SK-N-SH (cell line): ENCODE measurements around the gene PNKD.

Experiments used
- CTCF ChIP-seq: fragments of 200-600 bp; sonication (generic); IDR thresholded peaks from 2 replicates; pipeline ENCODE4 v1.6.1; 2017; ENCODE audit warnings: antibody characterized with exemption, mild to moderate bottlenecking, moderate library complexity
- EZH2phosphoT487 ChIP-seq: fragments of 200-600 bp; sonication (generic); IDR thresholded peaks from 2 replicates; pipeline ENCODE4 v1.6.1; 2017; ENCODE audit warnings: low read depth, mixed run types, mild to moderate bottlenecking, antibody characterized with exemption, moderate library complexity, borderline replicate concordance
- GABPA ChIP-seq: IDR thresholded peaks from 2 replicates; pipeline ENCODE4 v1.4.0; 2012; ENCODE audit warnings: low read depth, mild to moderate bottlenecking
- JUND ChIP-seq: IDR thresholded peaks from 2 replicates; pipeline ENCODE4 v1.4.0; 2012
- NRF1 ChIP-seq: IDR thresholded peaks from 2 replicates; pipeline ENCODE4 v1.6.1; 2012; ENCODE audit warnings: low read depth, mild to moderate bottlenecking, low read length
- RCOR1 ChIP-seq: fragments of 150-350 bp; IDR thresholded peaks from 2 replicates; pipeline ENCODE4 v1.6.1; 2017; ENCODE audit warnings: antibody characterized with exemption, low read length
- TCF12 ChIP-seq: IDR thresholded peaks from 2 replicates; pipeline ENCODE4 v1.4.0; 2012
- TF ChIP-seq, protein P1 (sequence below): IDR thresholded peaks from 2 replicates; pipeline ENCODE4; 2012

DNA sequence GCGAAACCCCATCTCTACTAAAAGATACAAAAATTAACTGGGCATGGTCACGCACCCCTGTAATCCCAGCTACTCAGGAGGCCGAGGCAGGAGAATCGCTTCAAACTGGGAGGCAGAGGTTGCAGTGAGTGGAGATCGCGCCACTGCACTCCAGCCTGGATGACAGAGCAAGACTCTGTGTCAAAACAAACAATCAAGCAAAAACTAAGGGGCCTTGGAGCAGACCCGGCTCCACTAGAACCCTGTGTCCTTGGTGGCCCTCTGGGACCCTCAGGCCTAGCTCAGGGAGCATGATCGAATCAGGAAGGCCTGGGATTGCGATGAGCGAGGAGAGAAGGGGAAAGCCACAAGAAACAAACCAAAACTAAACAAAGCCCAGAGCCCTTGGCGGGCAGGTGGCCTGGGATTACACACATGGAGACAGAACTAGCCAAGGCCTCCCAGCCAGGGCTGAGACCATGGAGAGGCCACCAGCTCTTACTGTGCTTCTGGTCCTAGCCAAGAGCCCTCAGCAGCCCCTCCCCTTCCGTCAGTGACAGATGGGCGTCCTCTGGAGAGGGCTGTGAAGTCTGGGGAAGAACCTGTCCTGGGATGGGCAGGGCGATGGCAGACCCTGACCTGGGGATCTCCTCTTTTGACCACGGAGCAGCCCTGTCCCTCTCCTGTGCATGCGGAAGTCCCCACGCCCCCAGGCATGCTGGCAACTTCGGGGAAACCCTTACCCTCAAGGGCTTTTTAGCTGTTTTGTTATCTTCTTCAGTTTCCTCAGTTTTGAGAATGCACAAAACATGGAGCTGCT is 58.9 kb downstream of the PNKD start:
- TF ChIP-seq CTCF (no peak), JUND (no peak), RCOR1 (no peak), GABPA (no peak), TCF12 (no peak), EZH2phosphoT487 (no peak), NRF1 (no peak)
- TF ChIP-seq, protein P1, sequence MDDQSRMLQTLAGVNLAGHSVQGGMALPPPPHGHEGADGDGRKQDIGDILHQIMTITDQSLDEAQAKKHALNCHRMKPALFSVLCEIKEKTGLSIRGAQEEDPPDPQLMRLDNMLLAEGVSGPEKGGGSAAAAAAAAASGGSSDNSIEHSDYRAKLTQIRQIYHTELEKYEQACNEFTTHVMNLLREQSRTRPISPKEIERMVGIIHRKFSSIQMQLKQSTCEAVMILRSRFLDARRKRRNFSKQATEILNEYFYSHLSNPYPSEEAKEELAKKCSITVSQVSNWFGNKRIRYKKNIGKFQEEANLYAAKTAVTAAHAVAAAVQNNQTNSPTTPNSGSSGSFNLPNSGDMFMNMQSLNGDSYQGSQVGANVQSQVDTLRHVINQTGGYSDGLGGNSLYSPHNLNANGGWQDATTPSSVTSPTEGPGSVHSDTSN = no peak
